ENCODE measurements around the gene KRTAP5-6.

Gene KRTAP5-6

GRCh38 chr11:1703146-1703545 is 6.2 kb downstream of the KRTAP5-6 start:
- no peak for DNase-seq

- DNase-seq = no peak
Observed at GRCh38 chr11:1705126-1706052, 8.4 kb downstream of the KRTAP5-6 start.

DNA sequence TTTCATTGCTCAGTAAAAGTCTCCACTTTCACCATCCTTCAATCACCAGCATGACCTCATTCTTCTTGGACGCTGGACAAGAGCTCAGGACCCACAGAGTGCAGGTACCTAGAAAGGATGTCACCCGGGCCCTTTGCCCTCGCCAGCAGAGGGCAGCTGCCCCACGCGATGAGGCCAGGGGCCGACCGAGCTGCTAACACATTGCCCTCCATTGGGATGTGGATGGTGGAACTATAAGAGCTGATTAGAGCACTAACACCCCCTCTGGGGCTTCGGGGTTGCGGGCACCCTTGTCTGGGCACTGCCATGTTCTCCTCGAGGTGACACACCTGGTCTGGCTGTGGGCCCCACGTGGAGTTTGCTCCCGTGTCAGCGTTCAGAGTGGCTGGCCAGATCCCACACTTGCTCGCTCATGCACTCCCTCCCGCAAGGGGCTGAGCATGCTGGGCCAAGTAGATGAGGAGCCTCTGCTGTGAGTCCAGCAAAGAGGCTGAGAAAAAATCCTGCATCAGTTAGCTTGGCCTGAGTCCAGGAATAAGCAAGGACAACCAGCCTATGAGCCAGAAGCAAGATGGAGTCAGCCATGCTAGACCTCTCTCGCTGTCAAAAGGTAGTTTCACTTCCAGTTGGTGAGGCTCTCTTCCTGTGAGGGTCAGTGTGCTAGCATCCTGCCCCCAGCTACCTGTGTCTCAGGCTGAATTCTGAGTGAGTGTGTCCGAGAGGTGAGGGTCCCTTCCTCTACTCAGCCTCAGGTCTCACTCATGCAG is 9.8 kb downstream of the KRTAP5-6 start:
- no peak for DNase-seq

- no peak for DNase-seq
Observed at GRCh38 chr11:1707751-1708150, 10.8 kb downstream of the KRTAP5-6 start.

DNA sequence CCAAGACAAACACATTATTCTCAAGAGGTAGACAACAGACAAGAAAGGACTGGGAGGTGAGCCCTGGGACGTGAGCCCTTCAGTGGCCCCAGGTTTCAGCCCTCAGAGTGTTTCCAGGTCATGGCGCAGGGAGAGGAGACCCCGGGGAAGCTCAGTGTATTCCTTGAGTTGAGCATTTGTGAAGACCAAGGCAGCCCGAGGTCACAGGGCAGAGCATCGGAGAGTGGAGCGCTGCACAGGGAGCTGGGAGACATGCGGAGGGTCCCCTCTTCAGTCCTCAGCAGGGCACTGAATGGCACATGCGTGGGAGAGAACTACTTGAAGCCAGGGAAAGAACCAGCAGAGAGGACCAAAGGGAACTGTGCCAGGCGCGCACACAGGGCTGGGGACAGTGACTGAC is 11.7 kb downstream of the KRTAP5-6 start:
- no peak for DNase-seq

GRCh38 chr11:1714908-1715885 is 18.2 kb downstream of the KRTAP5-6 start:
- peak; percentile 57 for DNase-seq

- DNase-seq = no peak
Observed at GRCh38 chr11:1717745-1718144, 20.8 kb downstream of the KRTAP5-6 start.

- no peak for DNase-seq
Observed at GRCh38 chr11:1718326-1718725, 21.3 kb downstream of the KRTAP5-6 start.

DNA sequence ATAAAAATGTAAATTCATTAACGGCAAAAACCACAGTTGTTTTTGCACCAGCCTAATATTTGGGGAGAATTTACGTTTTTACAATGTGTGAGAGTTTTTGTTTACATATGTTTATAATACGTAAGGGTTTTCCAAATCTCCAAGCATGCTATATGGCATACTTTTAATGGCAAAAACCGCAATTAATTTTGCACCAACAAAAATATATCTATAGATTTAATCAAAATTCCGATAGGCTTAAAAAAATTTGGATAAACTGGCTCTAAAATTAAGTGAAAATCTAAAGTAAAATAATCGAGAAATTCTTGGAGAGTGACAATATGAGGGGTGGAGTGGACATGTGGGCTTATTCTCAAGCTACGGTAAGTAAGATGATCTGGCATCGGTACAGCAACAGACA is 22.8 kb downstream of the KRTAP5-6 start:
- no peak for DNase-seq

GRCh38 chr11:1727096-1727690 is 30.2 kb downstream of the KRTAP5-6 start:
- DNase-seq = no peak

DNA sequence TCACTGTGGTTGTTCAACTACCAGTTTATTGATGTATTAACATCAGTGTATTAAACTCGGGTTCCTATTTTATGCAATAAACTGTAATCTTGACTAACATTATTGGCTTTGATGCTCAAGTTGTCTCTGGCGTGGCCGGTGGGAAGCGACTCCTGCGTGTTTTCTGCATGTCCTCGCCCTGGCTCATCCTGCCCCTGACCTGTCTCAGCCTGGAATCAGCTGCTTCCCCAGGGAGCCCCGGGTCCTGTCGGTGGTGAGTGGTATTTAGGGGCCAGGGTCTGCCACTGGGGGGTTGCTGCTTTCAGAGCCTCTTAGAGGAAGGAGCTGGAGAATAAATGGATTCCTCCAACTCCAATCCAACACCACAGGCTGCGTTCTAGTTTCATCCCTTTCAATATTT is 30.9 kb downstream of the KRTAP5-6 start:
- DNase-seq = no peak

DNA sequence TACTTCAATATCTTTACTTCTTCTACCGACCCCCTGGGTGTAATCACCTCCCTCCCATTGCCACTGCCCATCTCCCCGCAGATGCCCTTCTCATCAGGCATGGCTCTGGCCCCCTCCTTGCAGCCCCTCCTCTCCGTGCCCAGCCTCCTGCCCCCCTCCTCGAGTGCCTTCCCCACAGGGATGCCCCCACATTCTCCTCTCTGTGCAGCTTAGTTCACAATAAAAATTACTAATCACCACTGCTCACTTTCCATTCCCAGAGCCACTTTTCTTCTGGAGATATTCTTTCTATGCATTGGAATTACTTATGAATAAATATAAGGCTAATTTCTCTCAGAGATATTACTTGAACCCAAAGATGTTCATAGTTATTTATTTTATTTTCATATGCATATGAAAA is 31.3 kb downstream of the KRTAP5-6 start:
- no peak for DNase-seq

DNA sequence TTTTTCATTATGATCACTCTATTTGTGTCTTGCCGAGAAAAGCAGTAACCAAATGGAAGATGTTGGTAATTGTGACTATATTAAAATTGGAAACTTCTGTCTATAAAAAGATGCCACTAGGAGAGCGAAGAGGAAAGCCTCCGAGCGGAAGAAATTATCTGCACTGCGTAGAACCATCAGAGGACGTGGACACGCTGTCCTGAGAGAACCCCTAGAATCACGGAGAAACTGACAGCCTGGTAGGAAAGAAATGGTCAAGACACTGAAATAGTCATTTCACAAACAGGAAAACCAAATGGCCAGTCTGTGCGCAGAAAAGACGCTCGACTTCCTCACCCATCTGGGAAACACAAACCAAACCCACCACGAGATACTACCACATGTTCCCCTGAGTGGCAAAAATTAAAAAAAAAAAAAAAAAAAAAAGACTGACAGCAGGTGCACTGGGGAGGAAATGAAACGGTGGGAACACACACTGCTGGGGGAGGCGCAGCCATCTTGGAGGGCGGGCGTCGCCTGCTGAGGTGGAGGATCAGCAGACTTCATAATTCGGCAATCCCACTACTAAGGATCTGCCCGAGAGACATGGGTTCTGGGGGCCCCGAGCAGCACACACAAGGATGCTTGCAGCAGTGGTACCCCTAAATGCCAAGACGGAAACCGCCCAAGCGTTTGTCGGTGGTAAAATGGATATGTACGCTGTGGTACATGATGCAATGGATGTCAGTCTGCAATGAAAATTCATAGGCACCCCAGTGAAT is 32.1 kb downstream of the KRTAP5-6 start:
- DNase-seq = peak; percentile 40

DNA sequence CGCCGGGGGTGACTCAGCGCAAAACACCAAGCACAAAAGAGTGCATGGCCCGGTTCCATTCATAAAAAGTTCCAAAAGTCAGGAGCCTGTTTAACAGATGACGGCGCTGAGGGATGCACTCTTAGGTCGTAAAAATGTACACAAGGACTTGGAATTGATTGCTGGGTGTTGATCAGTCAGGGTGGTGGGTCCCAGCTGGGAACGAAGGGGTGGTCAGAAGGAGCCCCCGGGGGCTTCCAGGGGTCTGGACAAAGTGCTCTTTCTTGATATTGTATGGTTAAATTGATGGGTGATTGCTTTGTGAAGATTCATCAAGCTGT is 32.7 kb downstream of the KRTAP5-6 start:
- DNase-seq = peak; percentile 40

DNA sequence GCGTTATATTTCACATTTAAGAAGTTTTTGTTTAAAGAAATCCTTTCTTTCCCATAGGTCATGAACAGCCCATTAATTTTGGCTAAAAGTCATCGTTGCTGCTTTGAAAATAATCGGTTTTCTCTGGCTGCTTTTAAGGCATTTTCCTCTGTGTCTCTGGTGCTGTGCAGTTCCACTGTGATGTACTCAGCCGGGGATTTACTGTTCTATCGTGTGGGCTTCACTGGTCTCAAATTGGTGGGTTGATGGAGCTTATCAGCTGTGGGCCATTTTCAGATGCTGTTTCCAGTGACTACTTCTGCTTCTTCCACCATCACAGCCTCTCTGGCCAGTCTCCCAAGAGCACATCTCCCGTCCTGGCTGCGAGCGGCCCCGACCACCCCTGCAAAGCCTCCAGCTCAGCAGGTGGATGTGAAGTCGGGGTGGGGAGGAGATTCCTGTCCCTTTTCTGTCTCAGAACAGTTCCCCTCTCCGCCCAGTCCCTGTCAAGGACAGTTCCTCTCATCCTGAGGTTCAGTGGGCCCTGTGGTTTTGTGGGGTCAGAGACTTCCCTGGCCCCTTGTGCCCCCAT is 33.1 kb downstream of the KRTAP5-6 start:
- DNase-seq = no peak

DNA sequence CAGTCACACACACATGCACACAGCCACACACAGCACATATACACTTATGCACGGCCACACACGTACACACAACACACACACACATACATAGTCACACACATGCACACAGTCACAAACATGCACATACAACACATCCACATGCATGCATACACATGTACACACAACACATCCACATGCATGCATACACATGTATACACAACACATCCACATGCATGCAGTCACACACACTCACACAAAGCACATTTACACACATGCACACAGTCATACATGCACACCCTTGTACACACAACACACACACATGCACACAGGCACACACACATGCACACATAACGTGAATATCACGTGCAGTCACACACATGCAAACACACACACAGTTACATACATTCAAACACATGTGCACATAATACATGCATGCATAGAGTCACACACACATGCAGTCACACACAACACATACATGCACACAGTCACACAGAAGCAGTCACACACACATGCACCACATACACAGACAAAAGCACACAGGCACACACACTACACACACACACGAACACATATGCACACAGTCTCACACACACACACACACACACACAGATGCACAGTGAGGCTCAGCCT is 34.6 kb downstream of the KRTAP5-6 start:
- DNase-seq = no peak

DNA sequence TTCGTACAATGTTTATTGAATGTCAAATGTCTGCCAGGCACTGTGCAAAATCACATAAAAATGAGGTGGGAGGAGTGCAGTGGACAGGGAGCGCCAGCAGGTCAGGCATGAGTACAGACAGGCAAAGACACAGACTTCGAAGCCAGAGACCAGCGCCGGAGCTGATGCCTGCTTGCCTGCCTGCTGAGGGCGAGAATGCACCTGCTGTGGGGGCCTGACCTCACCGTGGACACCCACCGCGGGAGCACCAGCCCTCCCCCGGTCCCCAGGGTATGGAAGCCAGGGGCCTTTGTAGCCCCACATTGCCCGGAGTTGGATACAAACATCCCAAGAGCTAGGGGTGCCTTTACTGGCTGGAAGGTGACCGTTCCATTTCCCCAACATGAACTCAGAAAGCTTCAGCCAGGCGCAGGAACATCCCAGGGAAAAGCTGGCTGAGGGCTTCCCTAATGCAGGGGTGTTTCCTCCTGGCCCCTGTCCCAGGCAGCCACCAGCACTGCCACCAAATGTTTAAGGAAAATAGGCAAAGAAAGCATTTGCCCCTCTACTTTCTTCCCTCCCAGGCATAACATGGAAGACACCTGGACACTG is 35.5 kb downstream of the KRTAP5-6 start:
- no peak for DNase-seq

- DNase-seq = no peak
Observed at GRCh38 chr11:1733009-1733715, 36.2 kb downstream of the KRTAP5-6 start.

DNA sequence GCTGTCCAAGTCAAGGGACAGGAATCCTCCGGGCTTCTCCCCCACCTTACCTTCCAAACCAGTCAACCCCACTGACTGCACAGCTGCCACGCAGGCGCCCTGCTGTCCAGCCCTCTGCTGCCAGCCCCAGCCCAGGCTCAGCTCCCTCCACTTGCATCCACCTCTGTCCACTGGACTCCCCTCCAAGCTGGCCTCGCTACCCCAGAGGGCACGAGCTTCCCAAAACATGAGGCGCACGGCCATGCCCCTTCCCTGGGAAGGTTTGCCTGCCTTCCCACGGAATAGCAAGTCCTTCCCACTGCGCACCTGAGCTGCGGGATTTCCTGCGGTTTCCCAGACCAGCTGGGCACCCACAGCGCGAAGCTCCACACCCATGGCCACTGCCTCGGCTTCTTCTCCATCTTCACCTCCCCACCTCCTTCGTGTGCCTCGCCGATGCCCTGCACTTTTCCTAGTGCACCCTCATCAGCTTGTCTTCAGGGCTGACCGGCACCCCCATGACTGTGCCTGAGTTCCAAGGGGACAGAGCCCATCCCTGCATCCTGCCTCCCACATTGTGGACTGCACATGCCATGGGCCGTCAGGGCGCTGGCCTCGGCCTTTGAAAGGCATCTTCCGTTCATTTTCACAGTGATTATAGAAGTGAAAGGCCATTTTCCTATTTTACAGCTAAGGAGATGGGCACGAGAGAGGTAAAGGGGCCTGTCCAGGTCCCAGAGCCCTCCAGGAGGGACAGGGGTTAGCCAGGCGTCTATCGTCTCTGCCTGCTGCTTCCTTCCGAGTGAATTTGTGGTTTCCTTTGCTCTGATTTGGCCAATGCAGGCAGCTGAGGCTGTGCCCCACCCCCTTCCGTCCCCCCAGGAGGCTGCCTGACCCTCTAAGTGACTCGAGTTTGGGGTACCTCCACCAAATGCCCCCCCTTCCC is 37.0 kb downstream of the KRTAP5-6 start:
- DNase-seq = no peak
